GM19351 (cell line): ENCODE results near the gene SLC9C1.

Experiments used
- ATAC-seq: cut with Tn5 transposase; IDR thresholded peaks from one replicate; pipeline ENCODE4 v1.9.1; 2021; ENCODE audit warnings: mild to moderate bottlenecking, moderate library complexity; ENCODE audit not compliant: unreplicated experiment

SLC9C1 gene

GRCh38 chr3:112115806-112116383, 178.1 kb downstream of the SLC9C1 start:
- ATAC-seq = no peak

DNA sequence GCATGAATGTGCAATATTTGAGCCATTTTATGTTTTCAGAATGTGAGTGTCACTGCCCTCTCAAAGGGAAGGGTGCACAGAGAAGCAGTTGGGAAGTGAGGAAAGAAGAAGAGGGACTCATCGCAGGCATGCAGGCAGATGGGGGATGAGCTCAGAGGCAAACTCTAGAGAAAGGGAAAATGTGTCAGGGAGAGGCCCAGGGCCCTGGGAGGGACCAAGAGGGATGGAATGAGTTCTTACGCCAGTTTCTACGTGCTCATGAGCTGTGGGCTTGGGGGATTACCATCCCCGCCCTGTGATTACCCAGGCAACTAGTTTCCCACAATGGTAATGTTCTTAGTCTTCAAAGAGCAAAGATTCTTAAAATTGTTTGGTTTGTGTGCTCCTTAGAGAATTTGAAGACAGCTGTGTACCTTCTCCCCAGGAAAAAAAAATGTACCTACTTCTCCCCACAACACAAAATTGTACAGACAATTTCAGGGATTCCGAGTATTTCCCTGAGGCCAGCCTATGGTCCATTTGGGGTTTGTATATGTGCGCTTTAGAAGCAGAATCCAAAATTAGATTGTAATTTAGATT, 178.8 kb downstream of the SLC9C1 start:
- ATAC-seq = peak; percentile 26

- ATAC-seq = peak; percentile 34
Observed at GRCh38 chr3:112114576-112115160, 179.3 kb downstream of the SLC9C1 start.

DNA sequence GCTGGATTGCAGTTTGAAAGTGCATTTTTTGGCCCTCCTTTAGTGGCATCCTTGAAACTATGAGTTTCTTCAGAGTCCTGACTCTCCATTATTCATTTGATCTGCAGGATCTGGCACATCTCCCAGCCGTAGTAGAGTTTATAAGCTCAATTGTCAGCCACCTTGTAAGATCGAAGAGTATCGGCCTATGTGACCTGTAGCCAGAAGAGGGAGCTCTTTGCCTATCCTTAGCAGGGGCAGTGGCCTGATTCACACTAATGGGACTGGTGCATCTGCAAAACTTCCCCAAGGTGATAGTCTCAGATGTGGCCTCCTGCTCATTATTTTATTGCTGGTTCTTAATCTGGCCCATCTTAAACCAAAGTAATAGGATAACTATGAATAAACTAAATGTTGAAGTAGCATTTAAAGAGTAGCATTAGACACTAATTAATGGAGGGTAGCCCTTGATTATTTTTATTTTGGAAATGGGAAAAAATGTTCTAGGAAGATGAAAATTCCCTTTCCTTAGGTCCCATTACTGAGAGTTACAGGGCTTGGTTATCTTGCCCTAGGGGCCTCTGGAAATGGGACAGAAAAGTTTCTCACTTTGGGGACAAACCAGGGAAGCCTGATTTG, 182.1 kb downstream of the SLC9C1 start:
- ATAC-seq = peak; percentile 42

GRCh38 chr3:112109322-112109721, 184.7 kb downstream of the SLC9C1 start:
- no peak for ATAC-seq

- ATAC-seq = no peak
Observed at GRCh38 chr3:112104774-112105173, 189.2 kb downstream of the SLC9C1 start.

- ATAC-seq = no peak
Observed at GRCh38 chr3:112101916-112102315, 192.1 kb downstream of the SLC9C1 start.

DNA sequence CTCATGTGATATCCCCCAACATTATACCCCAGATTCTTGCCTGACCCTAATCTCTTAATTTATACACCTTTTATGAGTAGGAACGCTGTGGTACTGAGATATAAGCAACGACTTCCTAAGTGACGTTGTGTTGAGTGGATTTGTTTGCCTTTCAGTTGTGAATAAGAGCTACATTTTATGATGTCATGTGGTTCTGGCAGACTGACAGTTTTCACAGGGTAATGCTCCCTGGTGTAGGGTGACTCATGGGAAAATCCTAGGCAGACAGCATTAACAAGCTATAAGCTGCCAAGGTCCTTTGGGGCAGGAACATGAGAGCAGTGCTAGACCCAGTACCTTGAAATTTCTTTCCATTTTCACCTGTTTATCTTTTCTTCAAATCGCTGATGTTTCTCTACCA, 196.6 kb downstream of the SLC9C1 start:
- no peak for ATAC-seq

DNA sequence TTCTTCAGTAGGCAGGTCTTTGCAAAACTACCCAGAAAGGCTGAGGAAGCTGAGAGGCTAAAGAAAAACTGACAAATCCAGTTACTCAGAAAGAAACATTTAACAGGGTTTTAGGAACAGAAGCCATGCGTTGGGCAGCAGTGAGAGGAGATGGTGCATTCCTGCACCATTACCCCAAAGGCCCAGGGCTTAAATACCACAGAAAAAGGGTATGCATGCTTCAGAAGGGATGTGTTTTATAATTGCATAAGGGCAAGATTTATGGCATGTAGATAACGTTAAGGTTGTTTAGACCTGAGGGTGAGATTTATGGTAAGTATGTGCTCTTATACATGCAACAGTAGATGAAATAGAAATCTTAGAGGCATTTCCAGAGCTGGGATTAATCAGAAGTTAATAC, 197.8 kb downstream of the SLC9C1 start:
- no peak for ATAC-seq

DNA sequence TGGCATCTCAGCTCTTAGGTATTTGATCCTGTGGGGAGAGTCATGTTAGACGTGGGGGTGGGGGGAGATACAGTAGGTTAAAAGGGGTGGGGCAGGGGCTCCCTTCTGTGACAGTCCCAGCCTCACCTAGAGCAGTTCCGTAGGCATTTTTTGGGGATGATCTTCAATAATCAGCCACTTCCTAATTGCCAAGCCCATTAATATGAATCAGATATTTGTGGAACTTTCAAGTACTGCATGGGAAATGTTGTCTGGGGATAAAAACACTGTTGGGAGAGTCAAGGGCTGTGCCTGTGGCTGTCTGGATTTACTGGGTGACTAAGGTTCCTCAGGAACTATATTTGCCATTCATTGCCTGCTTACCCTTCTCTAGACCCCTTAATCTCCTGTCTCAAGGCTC, 198.3 kb downstream of the SLC9C1 start:
- ATAC-seq = no peak

- no peak for ATAC-seq
Observed at GRCh38 chr3:112093180-112093522, 200.9 kb downstream of the SLC9C1 start.

- ATAC-seq = peak; percentile 56
Observed at GRCh38 chr3:112092496-112093179, 201.4 kb downstream of the SLC9C1 start.

DNA sequence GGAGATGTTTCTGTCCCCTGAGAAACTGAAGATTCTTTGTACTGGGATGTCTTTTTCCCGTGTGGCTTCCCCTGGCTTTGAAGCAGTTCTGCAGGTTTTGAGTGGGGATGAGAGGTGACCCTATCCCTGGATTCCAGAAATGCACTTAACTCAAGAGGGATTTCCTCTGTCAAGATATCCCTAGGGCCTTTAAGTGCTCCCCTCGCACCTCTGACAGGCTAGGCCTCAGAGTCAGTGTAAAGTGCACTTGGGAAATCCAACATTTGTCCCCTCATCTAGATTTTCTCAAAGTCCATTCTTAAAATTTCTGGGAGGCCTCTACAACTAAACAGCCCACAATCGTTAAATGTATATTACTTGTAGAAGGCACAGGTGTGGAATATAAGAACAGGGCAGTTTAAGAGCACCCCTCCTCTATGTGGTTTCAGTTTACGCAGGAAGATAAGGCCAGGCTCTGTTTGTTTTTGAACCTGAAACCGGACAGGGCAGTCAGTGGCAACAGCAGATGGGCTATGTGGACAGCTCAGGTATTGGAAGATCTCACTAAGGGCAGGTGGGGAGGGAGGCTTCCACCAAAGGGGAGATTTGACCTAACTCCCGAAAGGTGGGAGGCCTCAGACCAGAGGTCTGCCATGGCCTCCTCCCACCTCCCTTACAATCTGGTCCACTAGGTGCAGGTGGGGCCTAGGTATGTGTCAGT, 203.0 kb downstream of the SLC9C1 start:
- no peak for ATAC-seq
